ENCODE measurements around the gene CHST5. TPM values are rescaled to one million over a fixed set of nuclear protein-coding genes. Genes with fewer than 3 reads are reported as not detected.

CHST5 gene
- polyA plus RNA-seq, 1 donor (not counting 4 experiments of a cell fraction or from before 2014, with no cell fraction given) = 0.12 TPM

DNA sequence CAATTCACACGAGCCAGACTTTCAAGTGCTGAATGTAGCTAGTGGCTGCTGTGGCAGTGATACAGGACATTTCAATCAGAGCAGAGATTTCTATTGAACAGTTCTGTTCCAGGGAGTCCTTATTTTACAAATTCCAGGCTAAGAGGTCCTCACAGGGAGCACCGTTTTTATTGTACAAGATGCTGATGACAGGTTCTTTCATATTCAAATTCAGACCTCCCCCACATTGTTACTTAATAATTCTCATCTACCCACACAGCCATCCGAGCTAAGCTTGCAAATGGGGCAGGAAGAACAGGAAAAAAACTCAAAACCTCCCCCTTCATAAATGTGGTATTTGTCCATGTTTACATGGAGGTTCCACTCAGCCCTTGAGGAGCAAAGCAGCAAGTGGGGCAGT, 40.0 kb upstream of the CHST5 start:
- Histone ChIP-seq H3K27me3 (ENCODE audit: control insufficient read depth, extremely low read depth, insufficient read depth, low read length) (no peaks in the 10 kb centered on the region), H3K4me2 (ENCODE audit: control insufficient read depth, extremely low read depth, insufficient read depth, low read depth, low read length) (no peak overlapping the region), H3K9me1 (ENCODE audit: control insufficient read depth, extremely low read depth, insufficient read depth, low read length) (no peaks in the 10 kb centered on the region), H4K20me1 (ENCODE audit: control insufficient read depth, extremely low read depth, insufficient read depth, low read length) (no peaks in the 10 kb centered on the region), H3K9me3 (ENCODE audit: control insufficient read depth, low read depth, low read length) (no peaks in the 10 kb centered on the region), H3K4me1 (ENCODE audit: control insufficient read depth, extremely low read depth, insufficient read depth, low read length) (no peaks in the 10 kb centered on the region), H2AFZ (ENCODE audit: control insufficient read depth, low read length) (no peak overlapping the region), H3K36me3 (ENCODE audit: control insufficient read depth in 2 of 2, extremely low read depth in 1 of 2, insufficient read depth in 2 of 2, low read length in 2 of 2) (peaks cover 13 to 21% of the 10 kb centered on the region in 2 experiments), H3K79me2 (ENCODE audit: control insufficient read depth, insufficient read depth, low read length) (no peaks in the 10 kb centered on the region), H3K9ac (ENCODE audit: control insufficient read depth, extremely low read depth, insufficient read depth, low read length) (no peak overlapping the region), H3K27ac (ENCODE audit: control insufficient read depth, insufficient read depth, low read length) (no peak overlapping the region), H3K4me3 (ENCODE audit: control insufficient read depth in 2 of 3, extremely low read depth in 1 of 3, insufficient read depth in 2 of 3, low read depth in 1 of 3, low read length in 3 of 3) (no peak overlapping the region)
- DNase-seq (ENCODE audit: low read depth, low spot score) (no peak), FAIRE-seq (no peak)
- dilution Hi-C loops (cut with MboI; ENCODE audit: extremely low pct_ligation_motif_present, low sequenced_read_pairs) = no loop called here
- TF ChIP-seq CTCF (optimal IDR thresholded peaks at IDR 0.05 in 1 of 3, IDR thresholded peaks at IDR 0.05 in 1 of 3, conservative IDR thresholded peaks at IDR 0.05 in 1 of 3; ENCODE audit: extremely low read depth in 1 of 3, insufficient read depth in 2 of 3, low read length in 3 of 3) (no peak), EZH2 (IDR thresholded peaks at IDR 0.05; ENCODE audit: low read length) (no peak)

GRCh38 chr16:75573955-75574354, 38.0 kb upstream of the CHST5 start:
- DNase-seq (ENCODE audit: low read depth, low spot score) (no peak), FAIRE-seq (no peak)
- H3K9me1 ChIP-seq (ENCODE audit: control insufficient read depth, extremely low read depth, insufficient read depth, low read length) = no peaks in the 10 kb centered on the region
- peaks cover 23 to 27% of the 10 kb centered on the region in 2 experiments for H3K36me3 ChIP-seq (ENCODE audit: control insufficient read depth in 2 of 2, extremely low read depth in 1 of 2, insufficient read depth in 2 of 2, low read length in 2 of 2)
- no peaks in the 10 kb centered on the region for H3K4me1 ChIP-seq (ENCODE audit: control insufficient read depth, extremely low read depth, insufficient read depth, low read length)
- H3K4me2 ChIP-seq (ENCODE audit: control insufficient read depth, extremely low read depth, insufficient read depth, low read depth, low read length) = no peak overlapping the region
- H4K20me1 ChIP-seq (ENCODE audit: control insufficient read depth, extremely low read depth, insufficient read depth, low read length) = no peaks in the 10 kb centered on the region
- no peaks in the 10 kb centered on the region for H3K79me2 ChIP-seq (ENCODE audit: control insufficient read depth, insufficient read depth, low read length)
- no peak overlapping the region for H3K27ac ChIP-seq (ENCODE audit: control insufficient read depth, insufficient read depth, low read length)
- TF ChIP-seq EZH2 (IDR thresholded peaks at IDR 0.05; ENCODE audit: low read length) (no peak), CTCF (optimal IDR thresholded peaks at IDR 0.05 in 1 of 3, IDR thresholded peaks at IDR 0.05 in 1 of 3, conservative IDR thresholded peaks at IDR 0.05 in 1 of 3; ENCODE audit: extremely low read depth in 1 of 3, insufficient read depth in 2 of 3, low read length in 3 of 3) (no peak)
- dilution Hi-C loops (cut with MboI; ENCODE audit: extremely low pct_ligation_motif_present, low sequenced_read_pairs) = no loop called here
- H3K9me3 ChIP-seq (ENCODE audit: control insufficient read depth, low read depth, low read length) = no peaks in the 10 kb centered on the region
- no peak overlapping the region for H2AFZ ChIP-seq (ENCODE audit: control insufficient read depth, low read length)
- no peak overlapping the region for H3K9ac ChIP-seq (ENCODE audit: control insufficient read depth, extremely low read depth, insufficient read depth, low read length)
- H3K27me3 ChIP-seq (ENCODE audit: control insufficient read depth, extremely low read depth, insufficient read depth, low read length) = no peaks in the 10 kb centered on the region
- H3K4me3 ChIP-seq (ENCODE audit: control insufficient read depth in 2 of 3, extremely low read depth in 1 of 3, insufficient read depth in 2 of 3, low read depth in 1 of 3, low read length in 3 of 3) = no peak overlapping the region
